Nephron progenitor cell (in vitro differentiated cells): ENCODE measurements around the gene USP20.
A peak's percentile ranks its signal among the peaks of the same experiment; 100 is the strongest.

Experiments used
- DNase-seq: peaks from one replicate; pipeline ENCODE4 v3.0.0; 2021
- H3K27ac Mint-ChIP-seq: 2 replicates; pipeline ENCODE4 v1.8.0; 2021; ENCODE audit warnings: mild to moderate bottlenecking, moderate library complexity, mixed read lengths
- H3K27me3 Mint-ChIP-seq: 2 replicates; pipeline ENCODE4 v1.8.0; 2021; ENCODE audit warnings: mild to moderate bottlenecking, low read depth, mixed read lengths; ENCODE audit not compliant: poor library complexity
- H3K36me3 Mint-ChIP-seq: 2 replicates; pipeline ENCODE4 v1.8.0; 2021; ENCODE audit warnings: low read depth, mixed read lengths
- H3K4me1 Mint-ChIP-seq: 2 replicates; pipeline ENCODE4 v1.8.0; 2021; ENCODE audit warnings: mixed read lengths
- H3K4me3 Mint-ChIP-seq: 2 replicates; pipeline ENCODE4 v1.8.0; 2021; ENCODE audit warnings: mild to moderate bottlenecking, moderate library complexity, mixed read lengths
- H3K9me3 Mint-ChIP-seq: 2 replicates; pipeline ENCODE4 v1.8.0; 2021; ENCODE audit warnings: mild to moderate bottlenecking, moderate library complexity, mixed read lengths
- CTCF ChIP-seq: fragments of 200-600 bp; sonication (generic); IDR thresholded peaks from 2 replicates; pipeline ENCODE4 v1.5.0; 2021; ENCODE audit warnings: antibody characterized with exemption

Gene USP20

DNA sequence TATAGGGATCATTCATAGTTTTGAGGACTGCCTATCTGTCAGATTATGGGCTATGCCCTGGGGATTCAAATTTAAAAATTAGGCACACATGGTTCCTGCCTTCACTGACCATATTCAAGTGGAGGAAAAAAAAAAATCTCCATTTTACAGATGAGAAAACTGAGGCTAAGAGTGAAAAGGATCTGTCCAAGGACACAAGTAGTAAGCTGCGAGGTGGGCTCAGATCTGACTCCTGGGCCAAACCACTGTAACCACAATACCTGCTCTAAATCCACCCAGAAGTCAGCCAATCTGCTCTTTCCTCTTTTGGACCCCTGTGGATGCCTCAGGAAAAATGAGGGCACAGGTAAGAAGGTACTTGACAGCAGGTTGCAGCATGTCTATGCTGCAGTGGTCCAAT, 8.5 kb upstream of the USP20 start:
- no peak overlapping the region for H3K27ac Mint-ChIP-seq
- no peak for TF ChIP-seq CTCF
- no peaks in the 10 kb centered on the region for H3K27me3 Mint-ChIP-seq
- no peaks in the 10 kb centered on the region for H3K9me3 Mint-ChIP-seq
- no peak overlapping the region for H3K4me3 Mint-ChIP-seq
- peaks cover 12% of the 10 kb centered on the region for H3K4me1 Mint-ChIP-seq
- H3K36me3 Mint-ChIP-seq, result peaks cover 33% of the 10 kb centered on the region
- no peak for DNase-seq

GRCh38 chr9:129828051-129828450, 7.2 kb upstream of the USP20 start:
- no peak overlapping the region for H3K4me3 Mint-ChIP-seq
- no peaks in the 10 kb centered on the region for H3K9me3 Mint-ChIP-seq
- H3K27ac Mint-ChIP-seq, result peak overlapping the region; percentile 68
- peaks cover 26% of the 10 kb centered on the region for H3K36me3 Mint-ChIP-seq
- no peaks in the 10 kb centered on the region for H3K27me3 Mint-ChIP-seq
- DNase-seq, result no peak
- H3K4me1 Mint-ChIP-seq, result peaks cover 2% of the 10 kb centered on the region
- TF ChIP-seq CTCF, result no peak

- Mint-ChIP-seq H3K27ac (no peak overlapping the region), H3K4me3 (no peak overlapping the region), H3K4me1 (peaks cover 8% of the 10 kb centered on the region), H3K27me3 (no peaks in the 10 kb centered on the region), H3K36me3 (peaks cover 30% of the 10 kb centered on the region), H3K9me3 (no peaks in the 10 kb centered on the region)
- TF ChIP-seq CTCF, result no peak
- no peak for DNase-seq
Observed at GRCh38 chr9:129828969-129829368, 6.3 kb upstream of the USP20 start.

DNA sequence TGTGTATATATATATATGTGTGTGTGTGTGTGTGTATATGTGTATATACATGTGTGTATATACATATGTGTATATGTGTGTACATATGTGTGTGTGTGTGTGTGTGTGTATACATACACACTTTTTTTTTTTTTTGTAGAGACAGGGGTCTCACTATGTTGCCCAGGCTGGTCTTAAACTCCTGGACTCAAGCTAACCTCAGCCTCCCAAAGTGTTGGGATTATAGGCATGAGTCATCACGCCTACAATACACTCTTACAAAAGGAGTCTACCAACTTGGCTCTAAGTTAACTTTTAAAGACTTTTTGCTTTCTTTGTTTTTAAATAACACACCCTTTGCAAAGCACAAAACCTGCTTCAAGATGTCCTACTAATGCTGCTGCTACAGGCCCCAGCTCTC, 2.3 kb upstream of the USP20 start:
- peak overlapping the region; percentile 97 for H3K4me3 Mint-ChIP-seq
- H3K36me3 Mint-ChIP-seq, result peaks cover 30% of the 10 kb centered on the region
- no peaks in the 10 kb centered on the region for H3K27me3 Mint-ChIP-seq
- DNase-seq, result no peak
- H3K4me1 Mint-ChIP-seq, result peaks cover 38% of the 10 kb centered on the region
- H3K9me3 Mint-ChIP-seq, result no peaks in the 10 kb centered on the region
- TF ChIP-seq CTCF, result no peak
- H3K27ac Mint-ChIP-seq, result no peak overlapping the region

GRCh38 chr9:129834489-129835127, 650 bp upstream of the USP20 start:
- H3K4me1 Mint-ChIP-seq, result peaks cover 53% of the 10 kb centered on the region
- peak; percentile 10 for DNase-seq
- H3K4me3 Mint-ChIP-seq, result peak overlapping the region; percentile 97
- H3K27me3 Mint-ChIP-seq, result no peaks in the 10 kb centered on the region
- peaks cover 23% of the 10 kb centered on the region for H3K36me3 Mint-ChIP-seq
- H3K9me3 Mint-ChIP-seq, result no peaks in the 10 kb centered on the region
- TF ChIP-seq CTCF, result no peak
- peak overlapping the region; percentile 93 for H3K27ac Mint-ChIP-seq

DNA sequence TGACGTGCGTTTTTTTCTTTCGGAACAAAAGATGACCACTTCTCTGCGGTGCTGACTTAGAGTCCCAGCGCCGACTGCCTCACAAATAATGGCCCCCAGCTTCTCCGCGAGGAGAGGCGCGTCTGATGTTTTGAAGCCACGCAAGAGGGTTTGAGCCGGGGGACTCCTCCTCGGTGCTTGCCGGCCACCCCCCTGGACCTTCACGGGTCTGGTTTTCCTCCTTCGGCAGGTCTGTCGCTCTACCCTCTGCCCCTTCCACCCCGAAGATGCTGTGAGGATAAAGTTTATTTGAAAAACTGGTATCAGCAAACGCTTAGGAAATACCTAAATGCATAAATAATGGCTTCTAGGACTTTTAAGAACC, 584 bp downstream of the USP20 start:
- H3K9me3 Mint-ChIP-seq, result no peaks in the 10 kb centered on the region
- no peak for DNase-seq
- no peaks in the 10 kb centered on the region for H3K27me3 Mint-ChIP-seq
- no peak overlapping the region for H3K27ac Mint-ChIP-seq
- peak overlapping the region; percentile 94 for H3K4me3 Mint-ChIP-seq
- TF ChIP-seq CTCF, result no peak
- peaks cover 16% of the 10 kb centered on the region for H3K36me3 Mint-ChIP-seq
- H3K4me1 Mint-ChIP-seq, result peaks cover 53% of the 10 kb centered on the region
